H9 (cell line): ENCODE measurements around the gene EHD4. TPM values are rescaled to one million over a fixed set of nuclear protein-coding genes. Genes with fewer than 3 reads are reported as not detected.

Source experiments
- DNase-seq: peaks from one replicate; pipeline ENCODE4 v3.0.0-alpha.2; 2017
- H2AFZ ChIP-seq: one replicate; pipeline ENCODE4 v1.6.1; 2013; ENCODE audit warnings: mild to moderate bottlenecking, low read length, control low read depth, moderate library complexity
- H2AK5ac ChIP-seq: 2 replicates; pipeline ENCODE4 v1.6.1; 2013; ENCODE audit warnings: low read length, control low read depth, mixed read lengths; ENCODE audit not compliant: insufficient read length
- H2BK120ac ChIP-seq: one replicate; pipeline ENCODE4 v1.6.1; 2013; ENCODE audit warnings: low read depth, mild to moderate bottlenecking, low read length, control low read depth, inconsistent platforms; ENCODE audit not compliant: poor library complexity, severe bottlenecking
- H2BK12ac ChIP-seq: 2 replicates; pipeline ENCODE4 v1.6.1; 2013; ENCODE audit warnings: low read length, control low read depth, mixed read lengths, low read depth; ENCODE audit not compliant: insufficient read length
- H2BK15ac ChIP-seq: 2 replicates; pipeline ENCODE4 v1.6.1; 2013; ENCODE audit warnings: low read depth, low read length, control low read depth
- H2BK20ac ChIP-seq: one replicate; pipeline ENCODE4 v1.6.1; 2013; ENCODE audit warnings: low read depth, mild to moderate bottlenecking, low read length, control low read depth, inconsistent platforms; ENCODE audit not compliant: poor library complexity, severe bottlenecking
- H2BK5ac ChIP-seq: 2 replicates; pipeline ENCODE4 v1.6.1; 2013; ENCODE audit warnings: low read length, control low read depth, mixed read lengths; ENCODE audit not compliant: insufficient read length
- H3K14ac ChIP-seq: 2 replicates; pipeline ENCODE4 v1.6.1; 2013; ENCODE audit warnings: low read length, control low read depth; ENCODE audit not compliant: insufficient read depth
- H3K18ac ChIP-seq: 2 replicates; pipeline ENCODE4 v1.6.1; 2013; ENCODE audit warnings: low read depth, mild to moderate bottlenecking, mixed read lengths, low read length, control low read depth; ENCODE audit not compliant: insufficient read length
- H3K23ac ChIP-seq: 2 replicates; pipeline ENCODE4 v1.6.1; 2013; ENCODE audit warnings: low read length, control low read depth, mixed read lengths, low read depth; ENCODE audit not compliant: insufficient read length
- H3K23me2 ChIP-seq: 2 replicates; pipeline ENCODE4 v1.6.1; 2013; ENCODE audit warnings: low read depth, mild to moderate bottlenecking, mixed read lengths, low read length, control low read depth; ENCODE audit not compliant: insufficient read length, poor library complexity, severe bottlenecking
- H3K27ac ChIP-seq: 2 replicates; pipeline ENCODE4 v1.5.1; 2013; ENCODE audit warnings: low read length, control low read depth, mixed read lengths, low read depth; ENCODE audit not compliant: insufficient read length
- H3K27me3 ChIP-seq: 2 replicates; pipeline ENCODE4 v1.6.1; 2013; ENCODE audit warnings: low read length, control low read depth, inconsistent platforms; ENCODE audit not compliant: insufficient read depth
- H3K4ac ChIP-seq: 2 replicates; pipeline ENCODE4 v1.6.1; 2013; ENCODE audit warnings: low read depth, mild to moderate bottlenecking, control low read depth, inconsistent platforms, low read length, moderate library complexity
- H3K4me1 ChIP-seq: 2 replicates; pipeline ENCODE4 v1.6.1; 2013; ENCODE audit warnings: low read length, control low read depth, inconsistent platforms; ENCODE audit not compliant: insufficient read depth
- H3K4me2 ChIP-seq: 2 replicates; pipeline ENCODE4 v1.6.1; 2013; ENCODE audit warnings: low read length, control low read depth, mixed read lengths; ENCODE audit not compliant: insufficient read length, insufficient read depth
- H3K56ac ChIP-seq: 2 replicates; pipeline ENCODE4 v1.6.1; 2013; ENCODE audit warnings: low read depth, mild to moderate bottlenecking, mixed read lengths, low read length, control low read depth; ENCODE audit not compliant: insufficient read length
- H3K79me1 ChIP-seq: 2 replicates; pipeline ENCODE4 v1.6.1; 2013; ENCODE audit warnings: low read depth, mild to moderate bottlenecking, moderate library complexity, low read length, control low read depth, inconsistent platforms; ENCODE audit not compliant: insufficient read depth, poor library complexity, severe bottlenecking
- H3K79me2 ChIP-seq: 2 replicates; pipeline ENCODE4 v1.6.1; 2013; ENCODE audit warnings: low read length, control low read depth, inconsistent platforms; ENCODE audit not compliant: insufficient read depth
- H3K9ac ChIP-seq: 2 replicates; pipeline ENCODE4 v1.6.1; 2013; ENCODE audit warnings: low read length, control low read depth, mixed read lengths; ENCODE audit not compliant: insufficient read length; ENCODE audit errors: extremely low read depth
- H3K9me3 ChIP-seq: one replicate; pipeline ENCODE4 v1.6.1; 2013; ENCODE audit warnings: low read depth, low read length, inconsistent platforms; ENCODE audit not compliant: control insufficient read depth
- H3T11ph ChIP-seq: one replicate; pipeline ENCODE4 v1.6.1; 2013; ENCODE audit warnings: mild to moderate bottlenecking, low read length, control low read depth, inconsistent platforms
- H4K20me1 ChIP-seq: one replicate; pipeline ENCODE4 v1.6.1; 2013; ENCODE audit not compliant: control insufficient read depth, insufficient read length, insufficient read depth
- H4K5ac ChIP-seq: 2 replicates; pipeline ENCODE4 v1.6.1; 2013; ENCODE audit warnings: low read depth, mild to moderate bottlenecking, mixed read lengths, low read length, control low read depth; ENCODE audit not compliant: insufficient read length
- H4K8ac ChIP-seq: replicated peaks from 2 replicates; pipeline ENCODE4 v1.6.1; 2013; ENCODE audit warnings: low read length, control low read depth, mixed read lengths, low read depth; ENCODE audit not compliant: insufficient read length
- H4K91ac ChIP-seq: 2 replicates; pipeline ENCODE4 v1.6.1; 2013; ENCODE audit warnings: low read depth, mild to moderate bottlenecking, moderate library complexity, mixed read lengths, low read length, control low read depth; ENCODE audit not compliant: insufficient read length
- H3K27ac Mint-ChIP-seq, 3 experiments: 2 replicates in 2 of 3; 3 replicates in 1 of 3; pipeline ENCODE4 v1.8.0; 2020 to 2021; ENCODE audit warnings: mixed read lengths in 3 of 3, mild to moderate bottlenecking in 1 of 3, moderate library complexity in 1 of 3
- H3K27me3 Mint-ChIP-seq: 2 replicates; pipeline ENCODE4 v1.8.0; 2021; ENCODE audit warnings: low read depth, mild to moderate bottlenecking, moderate library complexity, mixed read lengths
- H3K36me3 Mint-ChIP-seq, 3 experiments: 2 replicates in 2 of 3; 3 replicates in 1 of 3; pipeline ENCODE4 v1.8.0; 2020 to 2021; ENCODE audit warnings: low read depth in 3 of 3, mixed read lengths in 3 of 3; ENCODE audit not compliant: insufficient read depth in 1 of 3
- H3K4me1 Mint-ChIP-seq, 2 experiments: 2 replicates each; pipeline ENCODE4 v1.8.0; 2020; ENCODE audit warnings: mixed read lengths in 2 of 2
- H3K4me3 Mint-ChIP-seq, 2 experiments: 2 replicates in 1 of 2; 3 replicates in 1 of 2; pipeline ENCODE4 v1.8.0; 2020 to 2021; ENCODE audit warnings: mild to moderate bottlenecking in 2 of 2, mixed read lengths in 2 of 2, moderate library complexity in 1 of 2
- H3K9me3 Mint-ChIP-seq, 2 experiments: 2 replicates in 1 of 2; 3 replicates in 1 of 2; pipeline ENCODE4 v1.8.0; 2020; ENCODE audit warnings: mild to moderate bottlenecking in 2 of 2, mixed read lengths in 2 of 2, moderate library complexity in 1 of 2
- WGBS: extraction: QIAGEN DNeasy Blood & Tissue Kit; methylation state at CpG from one replicate; pipeline ENCODE4 v1.1.7; 2013; ENCODE audit warnings: missing lambda C conversion rate, low lambda C conversion rate, mixed read lengths; ENCODE audit not compliant: insufficient read length; ENCODE audit errors: extremely low coverage; 5-methylcytosine and 5-hydroxymethylcytosine counted together
- total RNA-seq: library from RNA; stranded (reverse); gene quantifications from 2 replicates; pipeline ENCODE4 v1.2.1, GENCODE V29; 2021
- TF ChIP-seq, protein P1 (sequence below): fragments of 200-600 bp; sonication (generic); conservative IDR thresholded peaks from 3 replicates; pipeline ENCODE4 v1.8.0; 2021; ENCODE audit warnings: antibody characterized with exemption, mild to moderate bottlenecking

EHD4 gene
- total RNA-seq, 1 experiment from 2014 or later: 22.9 TPM

DNA sequence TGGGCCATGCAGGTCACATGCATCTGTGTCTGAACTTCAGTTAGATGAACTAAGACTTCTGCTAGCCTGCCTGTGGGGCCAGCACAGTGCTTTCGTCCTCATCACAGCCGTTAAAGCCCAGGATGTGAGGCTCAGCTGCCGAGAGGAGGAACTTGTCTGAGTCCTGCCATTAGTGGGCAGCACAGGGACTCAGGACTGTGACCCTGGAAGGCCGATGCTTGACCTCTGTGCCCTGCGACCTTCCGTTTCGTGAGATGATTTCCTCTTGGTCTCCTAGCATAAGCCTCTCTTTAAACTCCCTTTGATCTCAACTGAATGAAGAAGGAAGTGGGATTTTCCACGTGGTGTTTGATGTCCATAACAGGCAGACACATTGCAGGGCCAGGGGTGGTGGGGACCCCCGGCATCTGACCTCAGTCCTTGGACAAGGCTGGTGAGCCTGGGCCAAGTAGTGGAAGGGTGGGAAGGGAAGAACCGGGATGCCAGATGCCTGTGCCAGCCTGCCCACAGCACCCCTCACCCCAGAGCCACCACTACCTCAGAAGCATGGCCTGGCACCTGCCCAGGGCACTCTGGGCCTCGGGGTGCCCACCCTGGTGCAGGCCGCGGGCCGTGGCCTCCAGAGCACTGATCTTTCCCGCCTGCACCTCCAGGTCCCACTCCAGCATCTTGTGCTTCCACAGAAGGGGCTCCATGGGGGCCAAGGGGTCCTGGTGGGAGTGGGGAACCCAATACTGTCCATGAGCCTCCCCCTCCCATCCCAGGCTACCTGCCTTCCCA is 112.1 kb downstream of the EHD4 start:
- Mint-ChIP-seq H3K27me3 (no peaks in the 10 kb centered on the region; the same call in 1 of the 2 replicates), H3K4me3 (no peak overlapping the region; a peak in 1 of 5 replicates), H3K27ac (no peak overlapping the region), H3K36me3 (no peaks in the 10 kb centered on the region; a peak in 1 of 7 replicates), H3K9me3 (no peaks in the 10 kb centered on the region), H3K4me1 (peaks cover 19 to 22% of the 10 kb centered on the region in 2 experiments)
- DNase-seq: no peak
- no peak overlapping the region for H2BK5ac ChIP-seq
- no peak overlapping the region for H3K18ac ChIP-seq
- no peak overlapping the region for H2BK20ac ChIP-seq
- no peak overlapping the region for H3K23ac ChIP-seq
- H3K56ac ChIP-seq: no peak overlapping the region
- no peak overlapping the region for H4K5ac ChIP-seq
- H3K4ac ChIP-seq: no peak overlapping the region
- no peak overlapping the region for H3K9ac ChIP-seq
- H3K79me2 ChIP-seq: no peaks in the 10 kb centered on the region
- no peak overlapping the region for H3T11ph ChIP-seq
- H3K4me1 ChIP-seq: no peaks in the 10 kb centered on the region
- no CpG with 5 or more reads among the region's 15 CpGs for WGBS
- no peak overlapping the region for H2AK5ac ChIP-seq
- H3K14ac ChIP-seq: no peak overlapping the region
- no peak overlapping the region for H2BK15ac ChIP-seq
- H2BK120ac ChIP-seq: no peak overlapping the region
- H3K27me3 ChIP-seq: no peaks in the 10 kb centered on the region
- TF ChIP-seq, protein P1, sequence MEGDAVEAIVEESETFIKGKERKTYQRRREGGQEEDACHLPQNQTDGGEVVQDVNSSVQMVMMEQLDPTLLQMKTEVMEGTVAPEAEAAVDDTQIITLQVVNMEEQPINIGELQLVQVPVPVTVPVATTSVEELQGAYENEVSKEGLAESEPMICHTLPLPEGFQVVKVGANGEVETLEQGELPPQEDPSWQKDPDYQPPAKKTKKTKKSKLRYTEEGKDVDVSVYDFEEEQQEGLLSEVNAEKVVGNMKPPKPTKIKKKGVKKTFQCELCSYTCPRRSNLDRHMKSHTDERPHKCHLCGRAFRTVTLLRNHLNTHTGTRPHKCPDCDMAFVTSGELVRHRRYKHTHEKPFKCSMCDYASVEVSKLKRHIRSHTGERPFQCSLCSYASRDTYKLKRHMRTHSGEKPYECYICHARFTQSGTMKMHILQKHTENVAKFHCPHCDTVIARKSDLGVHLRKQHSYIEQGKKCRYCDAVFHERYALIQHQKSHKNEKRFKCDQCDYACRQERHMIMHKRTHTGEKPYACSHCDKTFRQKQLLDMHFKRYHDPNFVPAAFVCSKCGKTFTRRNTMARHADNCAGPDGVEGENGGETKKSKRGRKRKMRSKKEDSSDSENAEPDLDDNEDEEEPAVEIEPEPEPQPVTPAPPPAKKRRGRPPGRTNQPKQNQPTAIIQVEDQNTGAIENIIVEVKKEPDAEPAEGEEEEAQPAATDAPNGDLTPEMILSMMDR: peak; percentile 38; the same call in 2 of the 3 replicates
- no peak overlapping the region for H4K91ac ChIP-seq
- H4K8ac ChIP-seq: no peak overlapping the region
- H4K20me1 ChIP-seq: no peaks in the 10 kb centered on the region
- no peak overlapping the region for H3K27ac ChIP-seq
- no peaks in the 10 kb centered on the region for H3K9me3 ChIP-seq
- H3K79me1 ChIP-seq: no peaks in the 10 kb centered on the region
- H2BK12ac ChIP-seq: no peak overlapping the region
- H2AFZ ChIP-seq: no peak overlapping the region
- H3K23me2 ChIP-seq: no peaks in the 10 kb centered on the region
- H3K4me2 ChIP-seq: no peak overlapping the region
